HG03095 (cell line): Measurements from ENCODE around the gene OPN1LW.
"Not testable (repeated sequence)": the region's sequence is repeated elsewhere in the genome, so short reads cannot be mapped to it uniquely, and the experiment has no call there.

Experiments used
- ATAC-seq: cut with Tn5 transposase; IDR thresholded peaks from one replicate; pipeline ENCODE4 v1.9.1; 2021; ENCODE audit warnings: moderate library complexity; ENCODE audit not compliant: unreplicated experiment

The OPN1LW gene

GRCh38 chrX:154132366-154132765, 11.7 kb upstream of the OPN1LW start:
- ATAC-seq, result no peak

- no peak for ATAC-seq
Observed at GRCh38 chrX:154135458-154136229, 8.4 kb upstream of the OPN1LW start.

- ATAC-seq, result no peak
Observed at GRCh38 chrX:154136627-154137161, 7.3 kb upstream of the OPN1LW start.

- ATAC-seq, result no peak
Observed at GRCh38 chrX:154138857-154139256, 5.2 kb upstream of the OPN1LW start.

GRCh38 chrX:154140206-154140605, 3.8 kb upstream of the OPN1LW start:
- ATAC-seq, result no peak

- ATAC-seq, result no peak
Observed at GRCh38 chrX:154140742-154141141, 3.3 kb upstream of the OPN1LW start.

GRCh38 chrX:154142386-154142785, 1.7 kb upstream of the OPN1LW start:
- ATAC-seq, result no peak

- no peak for ATAC-seq
Observed at GRCh38 chrX:154142950-154143745, 895 bp upstream of the OPN1LW start.

- ATAC-seq, result not testable (repeated sequence)
Observed at GRCh38 chrX:154151030-154151429, 7.0 kb downstream of the OPN1LW start.

GRCh38 chrX:154156221-154156620, 12.2 kb downstream of the OPN1LW start:
- not testable (repeated sequence) for ATAC-seq

- not testable (repeated sequence) for ATAC-seq
Observed at GRCh38 chrX:154157207-154157606, 13.2 kb downstream of the OPN1LW start.

GRCh38 chrX:154159345-154159744, 15.3 kb downstream of the OPN1LW start:
- not testable (repeated sequence) for ATAC-seq

GRCh38 chrX:154164902-154165301, 20.9 kb downstream of the OPN1LW start:
- ATAC-seq, result not testable (repeated sequence)

GRCh38 chrX:154168384-154168783, 24.3 kb downstream of the OPN1LW start:
- not testable (repeated sequence) for ATAC-seq

- peak; percentile 87 for ATAC-seq
Observed at GRCh38 chrX:154172535-154172943, 28.5 kb downstream of the OPN1LW start.

GRCh38 chrX:154174356-154174755, 30.3 kb downstream of the OPN1LW start:
- ATAC-seq, result not testable (repeated sequence)

- ATAC-seq, result not testable (repeated sequence)
Observed at GRCh38 chrX:154182296-154182695, 38.3 kb downstream of the OPN1LW start, which contains the start of gene OPN1MW. Gene OPN1MW (plus strand): TSS chrX:154182596. CDS start chrX:154182678, 82 bp downstream.

GRCh38 chrX:154183794-154184193, 39.8 kb downstream of the OPN1LW start:
- ATAC-seq, result not testable (repeated sequence)

GRCh38 chrX:154192846-154193245, 48.8 kb downstream of the OPN1LW start:
- not testable (repeated sequence) for ATAC-seq

- ATAC-seq, result not testable (repeated sequence)
Observed at GRCh38 chrX:154194316-154194715, 50.3 kb downstream of the OPN1LW start.

GRCh38 chrX:154196466-154196865, 52.4 kb downstream of the OPN1LW start:
- not testable (repeated sequence) for ATAC-seq
